Gastroesophageal sphincter (tissue), 4 donors: ENCODE measurements around the gene GOLM1. TPM values are rescaled to one million over a fixed set of nuclear protein-coding genes. Genes with fewer than 3 reads are reported as not detected.

Source experiments
- ATAC-seq: fragments of 150-250 bp; one replicate; pipeline ENCODE4 v1.9.1; 2016; ENCODE audit warnings: mild to moderate bottlenecking, moderate library complexity
- H3K27ac ChIP-seq, 4 donors: fragments of 200-600 bp; sonication (generic) in 3 of 4; 1 replicate in 3 of 4; 2 replicates in 1 of 4; pipeline ENCODE4 v1.5.1; 2016 to 2019
- H3K27me3 ChIP-seq: fragments of 200-600 bp; sonication (generic); one replicate; pipeline ENCODE4 v1.5.1; 2019
- H3K36me3 ChIP-seq, 2 donors: fragments of 200-600 bp; sonication (generic); one replicate each; pipeline ENCODE4 v1.5.1; 2019; ENCODE audit warnings: control low read depth in 1 of 2
- H3K4me1 ChIP-seq, 3 donors: fragments of 200-600 bp; sonication (generic); 1 replicate in 2 of 3; 2 replicates in 1 of 3; pipeline ENCODE4 v1.5.1; 2016 to 2019; ENCODE audit warnings: control low read depth in 2 of 3
- H3K4me3 ChIP-seq, 2 donors: fragments of 200-600 bp; sonication (generic); one replicate each; pipeline ENCODE4 v1.5.1; 2019; ENCODE audit warnings: mild to moderate bottlenecking in 1 of 2, moderate library complexity in 1 of 2
- H3K9me3 ChIP-seq, 3 donors: fragments of 200-600 bp; sonication (generic); one replicate each; pipeline ENCODE4 v1.5.1; 2017 to 2019; ENCODE audit warnings: control low read depth in 2 of 3
- EP300 ChIP-seq: sonication (generic); formaldehyde crosslinking; IDR thresholded peaks from one replicate; pipeline ENCODE4 v1.6.1; 2017; ENCODE audit warnings: antibody characterized with exemption, mild to moderate bottlenecking
- POLR2A ChIP-seq, 2 donors: fragments of 450-650 bp; IDR thresholded peaks; one replicate each; pipeline ENCODE4 v1.6.1; 2017; ENCODE audit warnings: antibody characterized with exemption in 2 of 2, mild to moderate bottlenecking in 2 of 2, moderate library complexity in 1 of 2
- POLR2AphosphoS5 ChIP-seq: sonication (generic); formaldehyde crosslinking; IDR thresholded peaks from one replicate; pipeline ENCODE4 v1.6.1; 2017; ENCODE audit warnings: antibody characterized with exemption
- WGBS, 2 donors: methylation state at CpG; one replicate each; pipeline ENCODE4 v1.1.5; 2018; ENCODE audit warnings: low coverage in 1 of 2; 5-methylcytosine and 5-hydroxymethylcytosine counted together
- total RNA-seq, 4 donors: library from RNA; depleted of rRNA; stranded (reverse); fragments of >200 nt; gene quantifications; one replicate each; pipeline ENCODE4 v1.1.0, GENCODE V29; 2016
- TF ChIP-seq, protein P1 (sequence below), 4 experiments: fragments of 200-600 bp in 2 of 4; fragments of 450-650 bp in 2 of 4; sonication (generic) in 1 of 4; IDR thresholded peaks; one replicate each; pipeline ENCODE4 v1.5.1; 2017 to 2019; ENCODE audit warnings: antibody characterized with exemption in 4 of 4, mild to moderate bottlenecking in 2 of 4, moderate library complexity in 2 of 4

The GOLM1 gene
- total RNA-seq, 4 donors from 2014 or later: 4.8 to 22.2 (median 8.0) TPM

DNA sequence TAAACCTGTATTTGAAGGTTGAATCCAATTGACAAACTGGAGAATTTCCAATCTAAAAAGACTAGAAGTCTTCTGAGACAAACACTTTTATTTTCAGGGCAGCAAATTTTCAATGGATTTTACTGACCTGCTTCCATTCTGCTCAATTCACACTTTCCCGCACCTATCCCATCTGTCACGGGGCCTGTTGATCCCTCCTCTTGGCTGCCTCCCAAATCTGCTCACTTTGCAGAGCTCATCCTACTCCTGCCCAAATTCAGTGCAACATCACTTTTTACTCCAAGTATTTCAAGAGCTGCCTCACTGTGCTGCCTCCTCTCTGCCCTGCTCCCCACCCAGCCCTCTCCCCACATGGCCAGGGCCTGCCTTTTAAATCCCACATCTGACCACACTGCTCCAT is 35.1 kb downstream of the GOLM1 start:
- H3K27ac ChIP-seq: no peak overlapping the region
- TF ChIP-seq POLR2A (IDR thresholded peaks at IDR 0.05): no peak
- no peak for TF ChIP-seq POLR2AphosphoS5
- TF ChIP-seq EP300: no peak
- TF ChIP-seq, protein P1, sequence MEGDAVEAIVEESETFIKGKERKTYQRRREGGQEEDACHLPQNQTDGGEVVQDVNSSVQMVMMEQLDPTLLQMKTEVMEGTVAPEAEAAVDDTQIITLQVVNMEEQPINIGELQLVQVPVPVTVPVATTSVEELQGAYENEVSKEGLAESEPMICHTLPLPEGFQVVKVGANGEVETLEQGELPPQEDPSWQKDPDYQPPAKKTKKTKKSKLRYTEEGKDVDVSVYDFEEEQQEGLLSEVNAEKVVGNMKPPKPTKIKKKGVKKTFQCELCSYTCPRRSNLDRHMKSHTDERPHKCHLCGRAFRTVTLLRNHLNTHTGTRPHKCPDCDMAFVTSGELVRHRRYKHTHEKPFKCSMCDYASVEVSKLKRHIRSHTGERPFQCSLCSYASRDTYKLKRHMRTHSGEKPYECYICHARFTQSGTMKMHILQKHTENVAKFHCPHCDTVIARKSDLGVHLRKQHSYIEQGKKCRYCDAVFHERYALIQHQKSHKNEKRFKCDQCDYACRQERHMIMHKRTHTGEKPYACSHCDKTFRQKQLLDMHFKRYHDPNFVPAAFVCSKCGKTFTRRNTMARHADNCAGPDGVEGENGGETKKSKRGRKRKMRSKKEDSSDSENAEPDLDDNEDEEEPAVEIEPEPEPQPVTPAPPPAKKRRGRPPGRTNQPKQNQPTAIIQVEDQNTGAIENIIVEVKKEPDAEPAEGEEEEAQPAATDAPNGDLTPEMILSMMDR (IDR thresholded peaks at IDR 0.05): no peak
- ATAC-seq: no peak
- WGBS, 2 donors: 83 to 87% methylated on average over 2 of the region's 2 CpGs
- H3K4me3 ChIP-seq: no peak overlapping the region
- no peaks in the 10 kb centered on the region for H3K27me3 ChIP-seq
- no peaks in the 10 kb centered on the region for H3K4me1 ChIP-seq
- H3K9me3 ChIP-seq: no peaks in the 10 kb centered on the region
- H3K36me3 ChIP-seq: no peaks in the 10 kb centered on the region

DNA sequence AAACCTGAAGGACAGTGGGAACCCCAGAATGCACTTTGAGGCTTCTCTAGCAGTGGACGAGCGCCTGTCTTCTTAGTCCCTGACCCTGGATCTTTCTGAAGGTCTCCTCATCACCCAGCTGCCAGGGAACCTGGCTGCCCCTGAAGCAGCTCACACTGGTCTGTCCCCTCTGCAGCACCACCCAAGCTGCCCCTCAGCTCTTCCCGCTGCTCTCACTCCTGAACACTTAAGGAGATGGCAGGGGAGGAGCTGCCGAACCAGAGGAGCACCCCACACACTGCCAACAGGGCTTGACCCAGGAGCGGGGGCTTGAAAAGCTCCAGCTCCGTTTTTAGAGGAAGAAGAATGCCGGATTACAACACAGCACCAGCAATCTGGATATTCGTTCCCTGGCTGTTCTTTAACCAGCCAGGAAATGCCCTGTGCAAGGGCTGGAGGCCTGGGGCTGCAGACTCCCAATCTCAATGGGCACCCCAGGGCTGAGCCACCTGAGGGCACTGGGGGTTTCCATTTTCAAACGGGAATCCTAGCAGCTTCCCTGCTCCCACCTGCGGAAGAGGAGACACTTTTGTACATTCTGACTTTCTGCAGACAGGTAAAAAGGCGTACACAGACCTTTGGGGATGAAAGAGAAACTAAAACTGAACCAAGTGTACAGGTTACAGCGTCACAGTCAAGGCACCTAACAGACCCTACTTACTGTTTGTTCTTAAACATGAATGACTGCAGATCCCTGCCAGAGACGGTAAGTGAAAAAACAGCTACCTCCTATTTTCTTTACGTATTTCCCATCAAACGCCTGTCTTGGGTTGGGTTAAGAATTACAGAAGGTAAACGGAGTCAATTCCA is 36.3 kb downstream of the GOLM1 start:
- TF ChIP-seq, protein P1 (IDR thresholded peaks at IDR 0.05): no peak
- no peak for TF ChIP-seq EP300
- TF ChIP-seq POLR2AphosphoS5: no peak
- no peak for TF ChIP-seq POLR2A (IDR thresholded peaks at IDR 0.05)
- no peaks in the 10 kb centered on the region for H3K36me3 ChIP-seq
- no peak for ATAC-seq
- H3K4me1 ChIP-seq: no peaks in the 10 kb centered on the region
- H3K9me3 ChIP-seq: no peaks in the 10 kb centered on the region
- no peaks in the 10 kb centered on the region for H3K27me3 ChIP-seq
- no peak overlapping the region for H3K4me3 ChIP-seq
- H3K27ac ChIP-seq: no peak overlapping the region
- 83 to 95% methylated on average over 5 to 6 of the region's 16 CpGs for WGBS, 2 donors

DNA sequence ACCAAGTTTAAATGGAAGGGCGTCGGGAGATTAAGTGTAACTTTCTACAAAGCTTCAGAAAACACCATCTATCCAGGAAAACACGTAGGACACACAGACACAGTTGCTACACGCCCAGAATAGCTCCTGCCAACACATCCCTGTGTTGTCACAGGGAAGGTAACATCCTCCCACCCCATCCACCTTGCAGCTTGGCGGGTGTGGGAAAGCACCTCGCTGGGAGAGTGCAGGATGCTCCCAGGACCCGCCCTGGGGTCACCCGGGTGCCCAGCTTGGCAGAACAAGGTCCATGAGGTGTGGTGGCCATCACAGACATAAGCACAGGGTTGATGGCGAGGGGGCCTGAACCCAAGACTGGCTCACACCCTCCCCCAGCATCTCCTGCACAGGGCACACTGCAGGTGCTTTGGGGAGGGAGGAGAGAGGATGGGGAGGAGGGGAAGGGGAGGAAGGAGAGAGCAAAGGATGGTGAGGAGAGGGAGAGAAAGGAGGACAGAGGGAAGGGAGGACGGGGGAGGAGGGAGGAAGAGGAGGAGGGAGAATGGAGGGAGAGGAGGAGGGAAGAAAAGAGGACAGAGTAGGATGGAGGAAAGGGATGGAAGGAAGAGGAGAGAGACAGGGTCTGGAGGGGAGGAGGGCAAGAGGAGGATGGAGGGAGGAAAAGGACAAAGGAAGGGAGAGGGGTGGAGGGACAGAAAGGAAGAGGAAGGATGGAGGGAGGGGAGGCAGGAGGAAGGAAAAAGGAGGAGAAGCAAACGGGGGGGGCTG is 37.2 kb downstream of the GOLM1 start:
- Histone ChIP-seq H3K4me1 (no peaks in the 10 kb centered on the region), H3K27me3 (no peaks in the 10 kb centered on the region), H3K9me3 (no peaks in the 10 kb centered on the region), H3K36me3 (no peaks in the 10 kb centered on the region), H3K4me3 (no peak overlapping the region), H3K27ac (no peak overlapping the region)
- no peak for ATAC-seq
- no peak for TF ChIP-seq POLR2A (IDR thresholded peaks at IDR 0.05)
- no peak for TF ChIP-seq EP300
- TF ChIP-seq, protein P1 (IDR thresholded peaks at IDR 0.05): no peak
- 85 to 98% methylated on average over 4 to 7 of the region's 11 CpGs for whole genome bisulfite sequencing, 2 donors

DNA sequence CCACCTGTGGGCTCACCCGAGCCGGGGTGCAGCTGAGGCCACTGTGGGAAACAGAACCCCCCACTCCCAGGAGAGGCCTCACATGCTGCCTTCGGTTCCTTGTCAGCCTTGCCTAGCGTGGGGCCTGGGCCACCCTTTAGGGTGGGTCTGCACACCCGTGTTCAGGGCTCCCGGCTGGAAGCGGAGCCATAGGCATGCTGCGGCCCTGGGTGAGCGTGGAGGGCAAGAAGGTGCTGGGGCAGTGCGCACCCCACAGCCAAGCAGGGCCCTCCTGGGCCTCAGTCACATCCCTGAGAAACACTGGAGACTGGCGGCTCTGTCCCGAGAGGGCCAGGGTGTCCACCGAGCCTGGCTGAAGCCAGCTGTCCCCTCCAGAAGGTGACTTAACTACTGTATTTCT is 41.9 kb downstream of the GOLM1 start:
- H3K4me1 ChIP-seq: no peaks in the 10 kb centered on the region
- H3K27ac ChIP-seq: no peak overlapping the region
- no peak for ATAC-seq
- no peaks in the 10 kb centered on the region for H3K27me3 ChIP-seq
- no peak for TF ChIP-seq EP300
- TF ChIP-seq, protein P1 (IDR thresholded peaks at IDR 0.05): no peak
- no peak for TF ChIP-seq POLR2A (IDR thresholded peaks at IDR 0.05)
- TF ChIP-seq POLR2AphosphoS5: no peak
- no peaks in the 10 kb centered on the region for H3K36me3 ChIP-seq
- 85% methylated on average over 2 of the region's 13 CpGs; no CpG with 5 or more reads in 1 of the 2 donors for WGBS, 2 donors
- no peaks in the 10 kb centered on the region for H3K9me3 ChIP-seq
- no peak overlapping the region for H3K4me3 ChIP-seq
